ENCODE data around the gene COLGALT1. TPM values are rescaled to one million over a fixed set of nuclear protein-coding genes. Genes with fewer than 3 reads are reported as not detected.

Gene COLGALT1
- total RNA-seq, 3 donors from 2014 or later (not counting 1 experiment from before 2014, with no cell fraction given): 39.0 to 55.4 (median 43.7) TPM

GRCh38 chr19:17542042-17542441 is 13.4 kb upstream of the COLGALT1 start:
- Histone ChIP-seq H3K36me3 (ENCODE audit: control insufficient read depth, insufficient read depth, low read length) (no peaks in the 10 kb centered on the region), H3K27me3 (ENCODE audit: control insufficient read depth, insufficient read depth, low read length) (no peaks in the 10 kb centered on the region), H3K4me1 (ENCODE audit: control insufficient read depth, insufficient read depth, low read length) (peaks cover 22% of the 10 kb centered on the region), H3K4me3 (ENCODE audit: low read length) (no peak overlapping the region), H3K27ac (ENCODE audit: low read length) (no peak overlapping the region), H3K9me3 (ENCODE audit: control insufficient read depth, insufficient read depth, low read length) (no peaks in the 10 kb centered on the region)
- intact Hi-C loops (cut with micrococcal nuclease): no loop called here
- ATAC-seq (no peak), DNase-seq (no peak)
- H3K36me3 Mint-ChIP-seq: no peaks in the 10 kb centered on the region
- WGBS (ENCODE audit: insufficient coverage): 96% methylated on average over 15 of the region's 15 CpGs
- H3K27me3 Mint-ChIP-seq (ENCODE audit: low read depth in 2 of 2): no peaks in the 10 kb centered on the region
- peaks cover 15 to 25% of the 10 kb centered on the region in 2 donors for H3K4me1 Mint-ChIP-seq
- H3K27ac Mint-ChIP-seq: no peak overlapping the region
- H3K4me3 Mint-ChIP-seq: no peak overlapping the region
- H3K9me3 Mint-ChIP-seq: no peaks in the 10 kb centered on the region
- no peak for TF ChIP-seq CTCF (IDR thresholded peaks at IDR 0.05)

- intact Hi-C loops (cut with micrococcal nuclease): no loop called here
- DNase-seq: no peak
- Mint-ChIP-seq H3K27me3 (ENCODE audit: low read depth in 2 of 2) (no peaks in the 10 kb centered on the region), H3K9me3 (no peaks in the 10 kb centered on the region), H3K4me3 (no peak overlapping the region), H3K27ac (no peak overlapping the region), H3K36me3 (no peaks in the 10 kb centered on the region), H3K4me1 (peaks cover 14 to 27% of the 10 kb centered on the region in 2 donors)
- Histone ChIP-seq H3K27me3 (ENCODE audit: control insufficient read depth, insufficient read depth, low read length) (no peaks in the 10 kb centered on the region), H3K9me3 (ENCODE audit: control insufficient read depth, insufficient read depth, low read length) (no peaks in the 10 kb centered on the region), H3K27ac (ENCODE audit: low read length) (no peak overlapping the region), H3K36me3 (ENCODE audit: control insufficient read depth, insufficient read depth, low read length) (no peaks in the 10 kb centered on the region), H3K4me1 (ENCODE audit: control insufficient read depth, insufficient read depth, low read length) (peaks cover 19% of the 10 kb centered on the region), H3K4me3 (ENCODE audit: low read length) (no peak overlapping the region)
- TF ChIP-seq CTCF (IDR thresholded peaks at IDR 0.05): no peak
- ATAC-seq: no peak
- 94% methylated on average over 14 of the region's 14 CpGs for WGBS (ENCODE audit: insufficient coverage)
Measured at GRCh38 chr19:17542793-17543582, 12.5 kb upstream of the COLGALT1 start.

- Histone ChIP-seq H3K9me3 (ENCODE audit: control insufficient read depth, insufficient read depth, low read length) (no peaks in the 10 kb centered on the region), H3K4me3 (ENCODE audit: low read length) (no peak overlapping the region), H3K4me1 (ENCODE audit: control insufficient read depth, insufficient read depth, low read length) (peaks cover 11% of the 10 kb centered on the region), H3K27ac (ENCODE audit: low read length) (no peak overlapping the region), H3K36me3 (ENCODE audit: control insufficient read depth, insufficient read depth, low read length) (no peaks in the 10 kb centered on the region), H3K27me3 (ENCODE audit: control insufficient read depth, insufficient read depth, low read length) (no peaks in the 10 kb centered on the region)
- Mint-ChIP-seq H3K27me3 (ENCODE audit: low read depth in 2 of 2) (no peaks in the 10 kb centered on the region), H3K4me1 (peaks cover 5 to 20% of the 10 kb centered on the region in 2 donors), H3K36me3 (no peaks in the 10 kb centered on the region), H3K27ac (no peak overlapping the region), H3K4me3 (no peak overlapping the region), H3K9me3 (no peaks in the 10 kb centered on the region)
- no peak for TF ChIP-seq CTCF (IDR thresholded peaks at IDR 0.05)
- DNase-seq: no peak
- ATAC-seq: no peak
- intact Hi-C loops (cut with micrococcal nuclease): no loop called here
- 61% methylated on average over 4 of the region's 4 CpGs for WGBS (ENCODE audit: insufficient coverage)
Measured at GRCh38 chr19:17543986-17544385, 11.5 kb upstream of the COLGALT1 start.

GRCh38 chr19:17544418-17544817 is 11.0 kb upstream of the COLGALT1 start:
- DNase-seq: no peak
- no peak overlapping the region for H3K27ac ChIP-seq (ENCODE audit: low read length)

More at GRCh38 chr19:17544418-17544817, 11.0 kb upstream of the COLGALT1 start:
- Mint-ChIP-seq H3K9me3 (no peaks in the 10 kb centered on the region), H3K4me3 (no peak overlapping the region), H3K4me1 (peaks cover 4 to 18% of the 10 kb centered on the region in 2 donors), H3K27ac (no peak overlapping the region), H3K36me3 (no peaks in the 10 kb centered on the region), H3K27me3 (ENCODE audit: low read depth in 2 of 2) (no peaks in the 10 kb centered on the region)
- Histone ChIP-seq H3K27me3 (ENCODE audit: control insufficient read depth, insufficient read depth, low read length) (no peaks in the 10 kb centered on the region), H3K4me3 (ENCODE audit: low read length) (no peak overlapping the region), H3K36me3 (ENCODE audit: control insufficient read depth, insufficient read depth, low read length) (no peaks in the 10 kb centered on the region), H3K9me3 (ENCODE audit: control insufficient read depth, insufficient read depth, low read length) (no peaks in the 10 kb centered on the region), H3K4me1 (ENCODE audit: control insufficient read depth, insufficient read depth, low read length) (peaks cover 7% of the 10 kb centered on the region)
- WGBS (ENCODE audit: insufficient coverage): 95% methylated on average over 4 of the region's 4 CpGs
- intact Hi-C loops (cut with micrococcal nuclease): no loop called here
- no peak for TF ChIP-seq CTCF (IDR thresholded peaks at IDR 0.05)
- no peak for ATAC-seq
